ENCODE results near the gene RPL18A.

The RPL18A gene

GRCh38 chr19:17859533-17860330 is at the start of gene RPL18A:
TSS of gene RPL18A (plus strand) at chr19:17859910. CDS start at chr19:17859957, 47 bp downstream.
- ATAC-seq, result peak; percentile 92

- ATAC-seq, result no peak
Observed at GRCh38 chr19:17811103-17811502, 48.6 kb upstream of the RPL18A start.

- ATAC-seq, result no peak
Observed at GRCh38 chr19:17811681-17812080, 48.0 kb upstream of the RPL18A start.

GRCh38 chr19:17812099-17812498 is 47.6 kb upstream of the RPL18A start:
- ATAC-seq, result no peak

- no peak for ATAC-seq
Observed at GRCh38 chr19:17817668-17818363, 41.9 kb upstream of the RPL18A start.

GRCh38 chr19:17821190-17821589 is 38.5 kb upstream of the RPL18A start, which contains the start of gene INSL3:
TSS of gene INSL3 (minus strand) at chr19:17821519. CDS start at chr19:17821506, 13 bp downstream.
- no peak for ATAC-seq

GRCh38 chr19:17824339-17824738 is 35.4 kb upstream of the RPL18A start:
- ATAC-seq, result peak in 1 of 2 donors; percentile 18

- no peak for ATAC-seq
Observed at GRCh38 chr19:17826508-17827056, 33.1 kb upstream of the RPL18A start.

GRCh38 chr19:17829855-17830566 is 29.7 kb upstream of the RPL18A start:
- no peak for ATAC-seq

- peak; percentile 45 to 46 for ATAC-seq
Observed at GRCh38 chr19:17830567-17831418, 28.9 kb upstream of the RPL18A start.

GRCh38 chr19:17831419-17831888 is 28.3 kb upstream of the RPL18A start:
- ATAC-seq, result no peak

- no peak for ATAC-seq
Observed at GRCh38 chr19:17832443-17833208, 27.1 kb upstream of the RPL18A start.

GRCh38 chr19:17834350-17835181 is 25.1 kb upstream of the RPL18A start:
- ATAC-seq, result no peak

- ATAC-seq, result no peak
Observed at GRCh38 chr19:17835182-17836006, 24.3 kb upstream of the RPL18A start.

GRCh38 chr19:17836530-17836929 is 23.2 kb upstream of the RPL18A start:
- ATAC-seq, result no peak

- ATAC-seq, result no peak
Observed at GRCh38 chr19:17837972-17838371, 21.7 kb upstream of the RPL18A start.

GRCh38 chr19:17840019-17840418 is 19.7 kb upstream of the RPL18A start:
- ATAC-seq, result no peak

GRCh38 chr19:17841371-17841809 is 18.3 kb upstream of the RPL18A start:
- no peak for ATAC-seq

Measured in activated CD4-positive, CD25-positive, alpha-beta regulatory T cell treated with anti-CD3 and anti-CD28 coated beads, Interleukin-2, amount 50 U/mL, for 24 hours (primary cell).